Astrocyte of the spinal cord (primary cell): ENCODE data around the gene TMC7.
A peak's percentile ranks its signal among the peaks of the same experiment; 100 is the strongest.

Experiments used
- DNase-seq: peaks from one replicate; pipeline ENCODE4 v3.0.0; 2011; ENCODE audit warnings: low read depth, low spot score
- H3K4me3 ChIP-seq: 2 replicates; pipeline ENCODE4 v1.5.1; 2011; ENCODE audit warnings: low read depth, mild to moderate bottlenecking, low read length, moderate library complexity
- in situ Hi-C: cut with HindIII; loops from 2 replicates; pipeline ENCODE4 v1.10.0; 2017; ENCODE audit warnings: low sequenced_read_pairs
- TF ChIP-seq, protein P1 (sequence below): IDR thresholded peaks from 2 replicates; pipeline ENCODE4 v1.5.1; 2012; ENCODE audit warnings: low read depth, mild to moderate bottlenecking, low read length, inconsistent platforms

Gene TMC7

DNA sequence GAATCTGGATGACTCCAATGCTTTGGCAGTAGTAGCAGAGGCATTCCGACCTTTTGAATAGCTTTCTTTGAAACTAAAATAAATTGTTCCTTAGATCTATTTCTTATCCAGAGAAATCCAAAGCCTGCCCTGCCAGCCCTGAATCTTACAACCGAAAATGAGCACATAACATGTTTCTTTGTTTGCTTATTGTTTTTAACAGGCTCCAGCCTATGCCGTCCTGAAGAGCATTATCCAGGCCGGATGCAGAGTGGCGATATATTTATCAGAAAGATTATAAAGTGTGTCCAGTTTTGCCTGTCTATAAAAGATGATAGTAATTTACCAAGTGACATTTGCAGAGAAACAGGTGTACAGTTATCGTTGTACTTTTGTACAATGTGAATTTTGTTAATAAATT lies 94.1 kb downstream of the TMC7 start:
- no peak for DNase-seq
- TF ChIP-seq, protein P1, sequence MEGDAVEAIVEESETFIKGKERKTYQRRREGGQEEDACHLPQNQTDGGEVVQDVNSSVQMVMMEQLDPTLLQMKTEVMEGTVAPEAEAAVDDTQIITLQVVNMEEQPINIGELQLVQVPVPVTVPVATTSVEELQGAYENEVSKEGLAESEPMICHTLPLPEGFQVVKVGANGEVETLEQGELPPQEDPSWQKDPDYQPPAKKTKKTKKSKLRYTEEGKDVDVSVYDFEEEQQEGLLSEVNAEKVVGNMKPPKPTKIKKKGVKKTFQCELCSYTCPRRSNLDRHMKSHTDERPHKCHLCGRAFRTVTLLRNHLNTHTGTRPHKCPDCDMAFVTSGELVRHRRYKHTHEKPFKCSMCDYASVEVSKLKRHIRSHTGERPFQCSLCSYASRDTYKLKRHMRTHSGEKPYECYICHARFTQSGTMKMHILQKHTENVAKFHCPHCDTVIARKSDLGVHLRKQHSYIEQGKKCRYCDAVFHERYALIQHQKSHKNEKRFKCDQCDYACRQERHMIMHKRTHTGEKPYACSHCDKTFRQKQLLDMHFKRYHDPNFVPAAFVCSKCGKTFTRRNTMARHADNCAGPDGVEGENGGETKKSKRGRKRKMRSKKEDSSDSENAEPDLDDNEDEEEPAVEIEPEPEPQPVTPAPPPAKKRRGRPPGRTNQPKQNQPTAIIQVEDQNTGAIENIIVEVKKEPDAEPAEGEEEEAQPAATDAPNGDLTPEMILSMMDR: no peak
- no peak overlapping the region for H3K4me3 ChIP-seq
- in situ Hi-C loops: no loop called here

DNA sequence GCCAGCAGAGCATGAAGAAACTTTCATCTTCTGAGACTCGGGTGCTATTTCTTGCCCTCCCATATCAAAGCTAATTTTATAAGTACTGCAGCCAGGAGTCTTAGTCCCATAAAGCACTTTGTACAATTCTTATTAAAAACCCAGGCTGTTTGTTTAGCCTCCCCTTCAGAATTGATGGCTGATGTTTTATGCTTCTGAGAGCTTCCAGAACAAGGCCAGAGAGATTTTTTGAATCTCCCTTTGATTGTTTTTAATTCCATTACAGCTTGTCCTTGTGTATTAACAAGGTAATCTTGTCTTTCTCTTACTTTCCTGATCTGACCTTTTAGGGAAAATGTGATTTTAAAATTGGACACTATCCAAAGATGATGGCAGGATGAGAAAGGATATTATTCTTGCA lies 99.9 kb downstream of the TMC7 start:
- DNase-seq: no peak
- TF ChIP-seq, protein P1: no peak
- H3K4me3 ChIP-seq: no peak overlapping the region
- in situ Hi-C loops: no loop called here

DNA sequence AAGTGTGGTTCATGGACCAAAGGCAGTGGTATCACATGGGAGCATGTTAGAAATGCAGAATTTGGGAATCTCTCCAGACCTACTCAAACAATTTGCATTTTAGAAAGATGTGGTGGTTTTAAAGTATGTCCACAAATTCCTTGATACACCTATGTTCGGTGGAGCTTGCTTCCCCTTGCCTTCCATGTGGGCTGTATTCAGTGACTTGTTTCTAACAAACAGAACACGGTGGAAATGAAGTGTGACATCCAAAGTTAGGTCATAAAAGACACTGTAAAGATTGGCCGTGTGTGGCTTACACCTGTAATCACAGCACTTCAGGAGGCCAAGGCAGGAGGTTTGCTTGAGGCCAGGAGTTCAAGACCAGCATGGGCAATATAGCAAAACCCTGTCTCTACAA lies 100.4 kb downstream of the TMC7 start:
- in situ Hi-C loops: no loop called here
- no peak for DNase-seq
- TF ChIP-seq, protein P1: no peak
- no peak overlapping the region for H3K4me3 ChIP-seq

DNA sequence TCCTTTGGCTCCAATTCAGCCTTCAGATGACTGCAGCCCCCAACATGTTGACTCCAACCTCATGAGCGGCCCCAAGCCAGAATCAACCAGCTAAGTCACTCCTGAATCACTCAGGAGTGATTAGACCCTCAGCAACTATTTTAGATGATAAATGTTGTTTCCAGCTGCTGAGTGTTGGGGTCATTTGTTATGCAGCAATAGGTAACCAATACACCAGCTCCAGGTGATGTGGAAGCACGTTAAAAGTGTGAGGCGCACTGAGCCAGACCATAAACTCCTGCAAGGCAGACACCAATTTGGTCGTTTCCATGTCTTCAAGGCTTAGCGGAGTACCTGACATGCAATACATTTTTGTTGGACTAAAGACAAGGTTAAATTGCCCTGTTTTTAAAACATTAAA lies 101.1 kb downstream of the TMC7 start:
- H3K4me3 ChIP-seq: no peak overlapping the region
- no peak for DNase-seq
- in situ Hi-C loops: no loop called here
- TF ChIP-seq, protein P1: no peak

DNA sequence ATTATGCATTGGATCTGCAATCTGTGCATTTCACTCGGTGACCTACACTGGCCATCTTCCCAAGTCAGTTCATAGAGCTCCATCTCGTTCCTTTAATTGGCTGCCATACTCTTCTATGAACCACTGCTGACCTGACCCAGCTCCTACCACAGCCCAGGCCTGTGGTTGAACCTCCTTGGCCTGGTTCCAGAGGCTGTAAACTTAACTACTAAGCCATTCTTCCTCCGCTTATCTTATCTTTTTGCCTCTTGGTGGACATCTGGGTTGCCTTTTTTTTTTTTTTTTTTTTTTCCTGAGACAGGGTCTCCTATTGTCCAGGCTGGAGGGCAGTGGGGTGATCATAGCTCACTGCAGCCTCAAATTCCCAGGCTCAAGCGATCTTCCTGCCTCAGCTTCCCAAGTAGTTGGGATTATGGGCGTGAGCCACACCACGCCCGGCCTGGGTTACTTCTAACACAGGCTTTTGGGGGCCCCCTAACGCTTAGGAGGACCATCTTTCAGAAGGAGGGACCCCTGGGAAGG lies 102.0 kb downstream of the TMC7 start:
- in situ Hi-C loops: no loop called here
- H3K4me3 ChIP-seq: no peak overlapping the region
- TF ChIP-seq, protein P1: no peak
- DNase-seq: no peak

DNA sequence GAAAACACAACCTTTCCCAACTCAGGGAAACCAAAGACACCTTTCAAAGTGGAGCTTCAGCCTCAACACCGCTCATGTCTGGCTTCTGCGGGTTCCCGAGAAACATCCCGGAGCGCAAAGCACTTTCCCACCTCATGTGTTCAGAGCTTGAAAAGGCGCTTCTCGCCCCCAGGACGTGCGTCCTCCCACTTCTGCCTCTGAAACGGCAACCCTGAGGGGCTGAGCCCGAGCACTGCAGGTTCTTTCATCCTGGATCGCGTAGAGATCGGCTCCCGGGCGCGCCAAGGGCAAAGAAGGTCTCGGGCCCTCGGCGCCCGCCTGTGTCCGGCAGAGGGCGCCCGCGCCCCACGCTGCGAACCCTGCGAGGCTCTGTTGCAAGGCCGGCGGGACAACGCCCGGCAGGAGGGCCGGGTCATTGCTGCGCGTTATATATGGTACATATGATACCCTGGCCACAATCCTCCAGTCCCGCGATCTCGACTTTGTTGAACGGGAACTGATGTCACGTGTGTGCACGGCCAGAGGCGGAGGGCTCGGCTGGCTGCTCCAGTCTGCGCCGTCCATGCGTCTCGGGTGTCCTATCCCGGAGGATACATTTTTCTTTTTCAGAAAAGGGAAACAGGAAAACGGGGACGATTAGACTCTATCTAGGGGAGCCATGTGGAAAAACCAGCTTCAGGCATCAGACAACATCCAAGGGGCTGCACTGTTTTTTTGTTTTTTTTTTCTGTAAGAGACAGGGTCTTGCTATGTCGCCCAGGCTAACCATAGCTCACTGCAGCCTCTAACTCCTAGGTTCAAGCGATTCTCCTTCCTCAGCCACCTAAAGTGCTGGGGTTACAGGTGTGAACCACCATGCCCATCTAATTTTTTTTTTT lies 102.8 kb downstream of the TMC7 start:
- TF ChIP-seq, protein P1: peak; percentile 90
- in situ Hi-C loops: no loop called here
- H3K4me3 ChIP-seq: peak overlapping the region; percentile 37
- peak; percentile 88 for DNase-seq
